Neural cell (in vitro differentiated cells): ENCODE results near the gene B4GALNT4. TPM values are rescaled to one million over a fixed set of nuclear protein-coding genes. Genes with fewer than 3 reads are reported as not detected.

Source experiments
- H2AFZ ChIP-seq: fragments of 200-600, 300-800 bp; sonication (generic), shearing (Covaris generic); 2 replicates; pipeline ENCODE4 v1.6.0; 2014; ENCODE audit warnings: low read depth, mild to moderate bottlenecking, antibody characterized with exemption, low read length, moderate library complexity
- H3F3A ChIP-seq: fragments of 200-600 bp; shearing (Covaris generic); 2 replicates; pipeline ENCODE4 v1.6.1; 2016; ENCODE audit warnings: mild to moderate bottlenecking, moderate library complexity, mixed read lengths, antibody characterized with exemption, low read length; ENCODE audit not compliant: insufficient read depth, poor library complexity, severe bottlenecking
- H3K27ac ChIP-seq: fragments of 200-600, 300-800 bp; sonication (generic), shearing (Covaris generic); 2 replicates; pipeline ENCODE4 v1.5.1; 2014; ENCODE audit warnings: mild to moderate bottlenecking, low read length, moderate library complexity
- H3K27me3 ChIP-seq: fragments of 300-800, 200-600 bp; sonication (generic), shearing (Covaris generic); 2 replicates; pipeline ENCODE4 v1.6.0; 2014; ENCODE audit warnings: mild to moderate bottlenecking, low read depth, low read length, moderate library complexity; ENCODE audit not compliant: insufficient read depth
- H3K36me3 ChIP-seq: fragments of 300-800, 200-600 bp; sonication (generic), shearing (Covaris generic); 2 replicates; pipeline ENCODE4 v1.5.1; 2014; ENCODE audit warnings: mild to moderate bottlenecking, antibody characterized with exemption, low read length, moderate library complexity; ENCODE audit not compliant: insufficient read depth
- H3K4me2 ChIP-seq: fragments of 300-800, 200-600 bp; sonication (generic), shearing (Covaris generic); 2 replicates; pipeline ENCODE4 v1.6.0; 2014; ENCODE audit warnings: mild to moderate bottlenecking, low read length
- H3K4me3 ChIP-seq: fragments of 300-800, 200-600 bp; sonication (generic), shearing (Covaris generic); 2 replicates; pipeline ENCODE4 v1.5.1; 2014; ENCODE audit warnings: mild to moderate bottlenecking, low read length, moderate library complexity
- H3K79me2 ChIP-seq: fragments of 200-600 bp; shearing (Covaris generic); replicated peaks from 2 replicates; pipeline ENCODE4 v1.6.0; 2014; ENCODE audit warnings: mild to moderate bottlenecking, low read length, moderate library complexity; ENCODE audit not compliant: insufficient read depth
- H3K9ac ChIP-seq: fragments of 300-800, 200-600 bp; sonication (generic), shearing (Covaris generic); 2 replicates; pipeline ENCODE4 v1.6.1; 2016; ENCODE audit warnings: mild to moderate bottlenecking, low read length, mixed read lengths
- H3K9me2 ChIP-seq: fragments of 200-600 bp; shearing (Covaris generic); 2 replicates; pipeline ENCODE4 v1.6.1; 2016; ENCODE audit warnings: mild to moderate bottlenecking, low read length, mixed read lengths; ENCODE audit not compliant: insufficient read depth
- H3K9me3 ChIP-seq: fragments of 200-600, 300-800 bp; sonication (generic), shearing (Covaris generic); 2 replicates; pipeline ENCODE4 v1.6.1; 2016; ENCODE audit warnings: mild to moderate bottlenecking, mixed run types, low read length, moderate library complexity, mixed read lengths
- H4K20me1 ChIP-seq: fragments of 200-600 bp; shearing (Covaris generic); 2 replicates; pipeline ENCODE4 v1.6.1; 2016; ENCODE audit warnings: mild to moderate bottlenecking, mixed run types; ENCODE audit not compliant: insufficient read depth
- CTCF ChIP-seq: fragments of 450-650 bp; IDR thresholded peaks from 2 replicates; pipeline ENCODE4 v1.5.1; 2014; ENCODE audit warnings: antibody characterized with exemption, mild to moderate bottlenecking, moderate library complexity; ENCODE audit not compliant: poor library complexity, severe bottlenecking
- EP300 ChIP-seq: fragments of 450-650 bp; conservative IDR thresholded peaks from 2 replicates; pipeline ENCODE4 v1.6.1; 2014; ENCODE audit warnings: antibody characterized with exemption, mild to moderate bottlenecking, moderate library complexity; ENCODE audit not compliant: poor library complexity, severe bottlenecking
- EZH2 ChIP-seq: fragments of 200-600, 300-800 bp; shearing (Covaris generic), sonication (generic); IDR thresholded peaks from 2 replicates; pipeline ENCODE4 v1.6.1; 2014; ENCODE audit warnings: antibody characterized with exemption, low read length, borderline replicate concordance, mild to moderate bottlenecking; ENCODE audit not compliant: insufficient read depth, poor library complexity, severe bottlenecking
- MXI1 ChIP-seq: fragments of 450-650 bp; conservative IDR thresholded peaks from 2 replicates; pipeline ENCODE4 v1.6.1; 2014; ENCODE audit warnings: antibody characterized with exemption, mild to moderate bottlenecking; ENCODE audit not compliant: poor library complexity, severe bottlenecking
- POLR2AphosphoS5 ChIP-seq: IDR thresholded peaks from 2 replicates; pipeline ENCODE4 v1.6.1; 2012
- RAD21 ChIP-seq: fragments of 450-650 bp; conservative IDR thresholded peaks from 2 replicates; pipeline ENCODE4 v1.6.1; 2014; ENCODE audit warnings: antibody characterized with exemption, mild to moderate bottlenecking, moderate library complexity
- REST ChIP-seq: IDR thresholded peaks from 2 replicates; pipeline ENCODE4 v1.6.1; 2012; ENCODE audit warnings: borderline replicate concordance
- SMC3 ChIP-seq: fragments of 450-650 bp; conservative IDR thresholded peaks from 2 replicates; pipeline ENCODE4 v1.6.1; 2014; ENCODE audit warnings: antibody characterized with exemption, mild to moderate bottlenecking, moderate library complexity; ENCODE audit not compliant: poor library complexity
- TAF1 ChIP-seq: IDR thresholded peaks from 2 replicates; pipeline ENCODE4 v1.6.1; 2012; ENCODE audit warnings: low read depth
- polyA plus RNA-seq: library from polyadenylated mRNA; depleted of rRNA; stranded (reverse); fragments of >200 nt; gene quantifications from 2 replicates; pipeline ENCODE4 v1.2.3, GENCODE V29; 2014

Gene B4GALNT4
- polyA plus RNA-seq, 1 donor from 2014 or later: 440 TPM

GRCh38 chr11:330307-330693, 39.0 kb upstream of the B4GALNT4 start:
- Histone ChIP-seq H3K4me3 (no peak overlapping the region), H3K79me2 (no peaks in the 10 kb centered on the region), H2AFZ (no peak overlapping the region), H3F3A (no peaks in the 10 kb centered on the region), H3K27me3 (no peaks in the 10 kb centered on the region), H3K4me2 (no peak overlapping the region), H3K27ac (no peak overlapping the region), H3K36me3 (no peaks in the 10 kb centered on the region), H4K20me1 (no peaks in the 10 kb centered on the region), H3K9me2 (no peaks in the 10 kb centered on the region), H3K9me3 (no peaks in the 10 kb centered on the region), H3K9ac (no peak overlapping the region)
- TF ChIP-seq EP300 (no peak), REST (no peak), MXI1 (no peak), CTCF (no peak), EZH2 (no peak), TAF1 (no peak)

- Histone ChIP-seq H2AFZ (no peak overlapping the region), H3F3A (no peaks in the 10 kb centered on the region), H3K9me2 (no peaks in the 10 kb centered on the region), H3K79me2 (no peaks in the 10 kb centered on the region), H3K36me3 (no peaks in the 10 kb centered on the region), H3K9me3 (no peaks in the 10 kb centered on the region), H4K20me1 (no peaks in the 10 kb centered on the region), H3K4me3 (no peak overlapping the region), H3K4me2 (no peak overlapping the region), H3K9ac (no peak overlapping the region), H3K27ac (no peak overlapping the region), H3K27me3 (no peaks in the 10 kb centered on the region)
- TF ChIP-seq CTCF (no peak), RAD21 (no peak), POLR2AphosphoS5 (no peak), EZH2 (no peak), MXI1 (no peak), TAF1 (no peak), EP300 (no peak), REST (no peak), SMC3 (no peak)
These were observed 38.5 kb upstream of the B4GALNT4 start for GRCh38 chr11:330694-331357.
